GM12878 (cell line): ENCODE results near the gene CENPS. TPM values are rescaled to one million over a fixed set of nuclear protein-coding genes. Genes with fewer than 3 reads are reported as not detected.

ENCODE experiments used
- ATAC-seq: fragments of 200-7000 bp; cut with Tn5 transposase; 3 replicates; pipeline ENCODE4 v1.9.1; 2020; ENCODE audit warnings: mild to moderate bottlenecking, moderate library complexity
- BruUV-seq: library from RNA; stranded (reverse); fragments of 400-500 nt; replicated peaks from 2 replicates; lab custom pipeline; 2021; lab: Mats Ljungman, UMichigan
- CTCF ChIA-PET: fragments of 300-600 bp; sonication (Branson Sonifier 250); formaldehyde crosslinking; extraction: SDS; loops from one replicate; lab custom pipeline; 2021; ENCODE audit warnings: inconsistent platforms; lab: Yijun Ruan, JAX
- POLR2A ChIA-PET: fragments of 350-600 bp; formaldehyde crosslinking; extraction: SDS; loops from one replicate; lab custom pipeline; 2021; ENCODE audit warnings: inconsistent platforms; lab: Charles Lee
- RAD21 ChIA-PET: fragments of 300-600 bp; sonication (Branson Sonifier 250); formaldehyde crosslinking; loops from one replicate; lab custom pipeline; 2023; ENCODE audit warnings: antibody characterized with exemption; ENCODE audit not compliant: unreplicated experiment; lab: Charles Lee
- SMC1A ChIA-PET: fragments of 300-600 bp; sonication (Branson Sonifier 250); formaldehyde crosslinking; loops from one replicate; lab custom pipeline; 2023; ENCODE audit not compliant: unreplicated experiment, uncharacterized antibody; lab: Charles Lee
- DNase-seq: peaks from one replicate; pipeline ENCODE4 v3.0.0-alpha.2; 2011; ENCODE audit warnings: low read depth, low spot score
- FAIRE-seq: peaks from 3 replicates; lab custom pipeline; 2011; peaks lifted over from hg19 to GRCh38; lab: Jason Lieb, UNC
- H2AFZ ChIP-seq: 2 replicates; pipeline ENCODE4 v1.6.0; 2011; ENCODE audit warnings: low read depth, low read length, control low read depth; ENCODE audit not compliant: control insufficient read depth
- H3K27ac ChIP-seq: 2 replicates; pipeline ENCODE4 v1.5.1; 2011; ENCODE audit warnings: control low read depth; ENCODE audit not compliant: control insufficient read depth, insufficient read depth
- H3K27me3 ChIP-seq, 2 experiments: replicated peaks in 1 of 2; 2 replicates each; pipeline versions ENCODE4 v1.6.0 to v1.6.1; 2011; ENCODE audit warnings: low read length in 1 of 2; ENCODE audit not compliant: control insufficient read depth in 2 of 2, insufficient read depth in 2 of 2
- H3K36me3 ChIP-seq, 2 experiments: 2 replicates each; pipeline ENCODE4 v1.5.1; 2011; ENCODE audit warnings: low read length in 1 of 2; ENCODE audit not compliant: control insufficient read depth in 2 of 2, insufficient read depth in 2 of 2
- H3K4me1 ChIP-seq: 2 replicates; pipeline ENCODE4 v1.6.1; 2011; ENCODE audit warnings: mild to moderate bottlenecking, low read length, moderate library complexity, mixed read lengths; ENCODE audit not compliant: control insufficient read depth, insufficient read depth
- H3K4me2 ChIP-seq: 2 replicates; pipeline ENCODE4 v1.6.0; 2011; ENCODE audit warnings: control low read depth; ENCODE audit not compliant: control insufficient read depth, insufficient read depth
- H3K4me3 ChIP-seq: fragments of 200-600 bp; sonication (generic); 2 replicates; pipeline ENCODE4 v1.5.1; 2016
- H3K79me2 ChIP-seq: 2 replicates; pipeline ENCODE4 v1.6.0; 2011; ENCODE audit warnings: low read length; ENCODE audit not compliant: control insufficient read depth, insufficient read depth
- H3K9ac ChIP-seq: 2 replicates; pipeline ENCODE4 v1.8.0; 2011; ENCODE audit warnings: low read length, control low read depth, mixed read lengths; ENCODE audit not compliant: control insufficient read depth, insufficient read depth
- H3K9me3 ChIP-seq: replicated peaks from 3 replicates; pipeline ENCODE4 v1.5.1; 2011; ENCODE audit warnings: mild to moderate bottlenecking, low read length; ENCODE audit not compliant: control insufficient read depth, insufficient read depth
- H4K20me1 ChIP-seq: 2 replicates; pipeline ENCODE4 v1.6.0; 2011; ENCODE audit not compliant: control insufficient read depth, insufficient read depth
- CBFB ChIP-seq: IDR thresholded peaks from 2 replicates; pipeline ENCODE4 v1.6.1; 2016; ENCODE audit warnings: antibody characterized with exemption, low read depth
- CEBPB ChIP-seq, 2 experiments: fragments of 150-350 bp in 1 of 2; IDR thresholded peaks; 2 replicates each; pipeline ENCODE4 v1.6.1; 2012 to 2014; ENCODE audit warnings: low read depth in 2 of 2, low read length in 2 of 2, borderline replicate concordance in 1 of 2, inconsistent platforms in 1 of 2
- GATAD2B ChIP-seq: fragments of 450-650 bp; conservative IDR thresholded peaks from 2 replicates; pipeline ENCODE4 v1.6.1; 2017; ENCODE audit warnings: low read depth, mild to moderate bottlenecking, moderate library complexity
- HDGF ChIP-seq: fragments of 450-650 bp; IDR thresholded peaks from 2 replicates; pipeline ENCODE4 v1.6.1; 2016; ENCODE audit warnings: antibody characterized with exemption
- KLF5 ChIP-seq: fragments of 450-650 bp; IDR thresholded peaks from 2 replicates; pipeline ENCODE4 v1.6.1; 2014; ENCODE audit warnings: mild to moderate bottlenecking; ENCODE audit not compliant: partially characterized antibody
- NR2C1 ChIP-seq: fragments of 450-650 bp; IDR thresholded peaks from 2 replicates; pipeline ENCODE4 v1.6.1; 2017; ENCODE audit warnings: antibody characterized with exemption, mild to moderate bottlenecking, moderate library complexity
- PAX8 ChIP-seq: fragments of 450-650 bp; IDR thresholded peaks from 2 replicates; pipeline ENCODE4 v1.6.1; 2017; ENCODE audit warnings: mild to moderate bottlenecking, moderate library complexity
- POLR2A ChIP-seq: IDR thresholded peaks from 2 replicates; pipeline ENCODE4 v1.6.1; 2011; ENCODE audit warnings: low read depth, mild to moderate bottlenecking, low read length
- REST ChIP-seq: IDR thresholded peaks from 2 replicates; pipeline ENCODE4 v1.6.1; 2012; ENCODE audit warnings: mild to moderate bottlenecking, low read depth, low read length
- SREBF1 ChIP-seq: IDR thresholded peaks from 2 replicates; pipeline ENCODE4 v1.6.1; 2012; ENCODE audit warnings: mild to moderate bottlenecking, low read length
- SRF ChIP-seq, 2 experiments: IDR thresholded peaks; 2 replicates each; pipeline ENCODE4 v1.6.1; 2011; ENCODE audit warnings: low read depth in 2 of 2, low read length in 2 of 2, mild to moderate bottlenecking in 1 of 2, moderate library complexity in 1 of 2
- YY1 ChIP-seq: IDR thresholded peaks from 2 replicates; pipeline ENCODE4 v1.6.1; 2011; ENCODE audit warnings: low read depth, mild to moderate bottlenecking, low read length
- ZSCAN29 ChIP-seq: fragments of 450-650 bp; IDR thresholded peaks from 2 replicates; pipeline ENCODE4 v1.6.1; 2017; ENCODE audit warnings: mild to moderate bottlenecking, moderate library complexity
- WGBS: methylation state at CpG from one replicate; pipeline ENCODE4 v1.1.6; 2016; ENCODE audit warnings: low lambda C conversion rate; ENCODE audit not compliant: insufficient replicate concordance, insufficient coverage; ENCODE audit errors: missing lambda C conversion rate; 5-methylcytosine and 5-hydroxymethylcytosine counted together
- in situ Hi-C: fragments of 300-500 bp; cut with MboI; formaldehyde crosslinking; loops from 9 replicates; pipeline ENCODE4 v1.14.3; 2018; ENCODE audit warnings: mixed read lengths
- intact Hi-C: fragments of 100-400 bp; cut with micrococcal nuclease; formaldehyde crosslinking; loops from one replicate; pipeline ENCODE4 v1.14.2; 2022; ENCODE audit not compliant: unreplicated experiment
- polyA plus RNA-seq, 11 experiments: library from polyadenylated mRNA; depleted of rRNA in 4 of 11; unstranded in 6 of 11; stranded (reverse) in 5 of 11; fragments of >200 nt; fragmentation: Nextera tagmentation in 4 of 11; fragmentation: Illumina TruSeq in 1 of 11; extraction: Ambion mirVana in 4 of 11; extraction: Trizol in 1 of 11; gene quantifications; 1 replicate in 1 of 11; 2 replicates in 10 of 11; pipeline versions ENCODE4 v1.2.1 to v1.2.3, GENCODE V29; 2011 to 2016; ENCODE audit warnings: inconsistent platforms in 2 of 11, missing spikeins in 2 of 11, low read depth in 1 of 11
- total RNA-seq, 4 experiments: library from RNA; depleted of rRNA in 3 of 4; stranded (reverse); fragments of >200 nt in 3 of 4; fragmentation: Illumina TruSeq in 1 of 4; extraction: Trizol in 1 of 4; gene quantifications; 2 replicates each; pipeline versions ENCODE4 v1.2.1 to v1.2.3, GENCODE V29; 2013 to 2021
- TF ChIP-seq, protein P1 (sequence below): IDR thresholded peaks from 2 replicates; pipeline ENCODE4 v1.6.1; 2011; ENCODE audit warnings: low read depth, mild to moderate bottlenecking, low read length, moderate library complexity, borderline replicate concordance; ENCODE audit errors: extremely low read depth
- TF ChIP-seq, protein P2 (sequence below): fragments of 450-650 bp; IDR thresholded peaks from 2 replicates; pipeline ENCODE4 v1.6.1; 2016; ENCODE audit warnings: mild to moderate bottlenecking

The CENPS gene
- total and polyA plus RNA-seq, 10 of the 15 experiments (the other 5 are each of a cell fraction or from before 2014, with no cell fraction given): 9.4 to 51.7 (median 16.7) TPM

DNA sequence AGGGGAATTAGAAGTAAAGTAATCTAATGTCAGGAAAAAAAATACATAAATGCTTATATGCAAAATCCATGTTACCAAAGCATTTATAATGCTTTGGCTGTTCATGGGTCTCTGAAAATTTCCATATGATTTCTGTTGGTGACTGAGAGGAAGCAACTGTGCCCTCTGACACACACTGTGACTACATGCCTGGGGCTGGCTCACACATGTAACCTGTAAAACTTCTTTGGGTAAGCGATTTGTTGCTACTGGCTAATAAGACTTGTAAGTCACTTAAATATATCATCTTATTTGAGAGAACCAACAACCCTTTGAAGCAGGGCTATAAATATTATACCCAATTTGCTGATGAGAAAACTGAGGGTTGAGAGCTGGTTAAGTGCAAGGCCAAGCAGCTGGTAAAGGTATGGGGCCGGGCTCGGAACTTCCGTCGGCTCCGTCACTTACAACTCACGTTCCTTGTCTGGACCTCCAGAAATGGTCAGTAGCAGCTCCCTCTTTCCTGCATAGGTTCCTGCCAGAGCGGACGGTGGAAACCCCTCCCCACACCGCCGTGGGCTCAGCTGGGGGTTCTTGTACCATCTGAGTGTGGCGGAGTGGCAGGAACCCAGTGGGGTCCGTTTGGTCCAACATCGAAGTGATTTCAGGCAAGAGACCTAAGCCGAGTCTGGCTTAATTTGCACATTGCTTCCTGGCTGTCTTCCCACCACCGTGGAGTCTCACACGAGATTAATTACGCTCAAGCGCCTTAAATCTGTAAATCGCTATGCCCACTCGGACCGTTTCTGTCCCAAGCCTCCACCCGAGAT lies 41.4 kb downstream of the CENPS start (continued):
- TF ChIP-seq HDGF (0 out of 2 replicates have a peak, but pooled peaks have one; percentile 49), SRF (IDR thresholded peaks at IDR 0.05; ENCODE audit: low read depth in 2 of 2, low read length in 2 of 2) (no peak), YY1 (0 out of 2 replicates have a peak, but pooled peaks have one; percentile 13)

DNA sequence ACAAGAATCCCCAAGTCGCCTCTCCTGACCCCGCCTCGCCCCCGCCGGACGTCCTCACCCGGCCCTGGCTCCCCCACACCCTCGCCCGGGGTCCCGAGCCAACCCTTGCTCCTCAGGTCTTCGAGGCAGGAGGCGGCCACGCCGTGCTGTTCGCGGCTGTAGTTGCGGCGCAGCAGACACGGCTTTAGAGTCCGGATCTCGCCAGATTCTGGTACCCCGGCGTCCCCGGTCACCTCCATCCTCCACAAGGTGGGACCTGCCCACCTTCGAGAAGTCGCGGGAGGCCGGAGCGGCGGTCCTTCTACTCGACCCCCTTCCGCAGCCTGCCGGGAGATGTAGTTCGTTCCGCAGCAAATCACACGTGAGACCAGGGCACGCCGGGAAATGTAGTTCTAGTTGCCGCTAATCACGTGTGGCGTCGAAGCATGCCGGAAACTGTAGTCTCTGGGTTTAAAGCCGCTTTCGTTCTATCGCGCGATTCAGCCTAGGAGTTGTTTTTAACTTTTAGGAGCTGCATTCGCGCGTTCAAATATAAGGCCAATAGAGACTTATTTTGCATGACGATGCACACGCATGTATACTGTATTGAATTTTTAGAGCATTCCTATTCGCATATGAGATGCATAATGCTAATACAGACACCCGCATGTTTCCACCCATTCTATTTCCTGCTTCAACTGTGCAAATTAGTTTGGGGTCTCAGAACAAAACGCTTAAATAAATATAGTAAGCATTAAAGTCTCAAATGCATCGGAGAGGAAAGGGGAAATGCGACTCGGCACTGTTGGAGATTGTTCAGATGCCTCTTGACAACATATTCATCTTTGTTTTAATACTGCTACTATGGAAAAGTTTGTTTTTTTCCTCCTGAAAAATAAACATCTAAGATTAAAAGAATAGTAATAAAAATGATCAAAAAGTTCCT lies 42.2 kb downstream of the CENPS start, which contains the start of gene DFFA:
DFFA (minus strand) TSS at position 310 of the 925 bp plus-strand sequence; CDS start at position 239, 71 bp downstream.
- peak; percentile 96 for FAIRE-seq
- ChIA-PET RAD21 (interaction anchor here (1.4 to 3.1 kb wide), 2 partner anchors 22 to 42 kb away, joined by 3 to 14 read pairs; partner anchors contain the start of gene CENPS), POLR2A (interaction anchor here (2.6 kb wide), 1 partner anchor 39 kb away, joined by 10 read pairs; no protein-coding TSS in a partner anchor), SMC1A (interaction anchor here (0.7 to 1.2 kb wide), 3 partner anchors 23 to 42 kb away, joined by 3 to 4 read pairs (median 4); partner anchors contain the start of gene CENPS), CTCF (interaction anchor here (0.6 to 1.8 kb wide), 3 partner anchors 19 to 44 kb away, joined by 3 to 12 read pairs (median 3); no protein-coding TSS in a partner anchor)
- peak; percentile 95 for DNase-seq
- no TSS peak for BruUV-seq
- Histone ChIP-seq H2AFZ (peak within 1 kb of the TSS; percentile 83), H3K36me3 (peaks cover 0 to 5% of the 10 kb centered on the region in 2 experiments; a peak in 3 of 4 replicates), H3K9me3 (no peaks in the 10 kb centered on the region), H3K27me3 (no peaks in the 10 kb centered on the region), H3K79me2 (peaks cover 35% of the 10 kb centered on the region), H3K4me3 (peak within 1 kb of the TSS; percentile 79), H3K9ac (peak within 1 kb of the TSS; percentile 71), H4K20me1 (no peaks in the 10 kb centered on the region), H3K4me1 (peaks cover 18% of the 10 kb centered on the region), H3K27ac (peak within 1 kb of the TSS; percentile 70), H3K4me2 (peak within 1 kb of the TSS; percentile 98)
- ATAC-seq: peak; percentile 86
- in situ Hi-C loops: no loop called here
- intact Hi-C loops: loop anchor here (10.0 kb wide), 1 partner anchor 1432 kb away; no protein-coding TSS in a partner anchor
- under 1% methylated on average over 59 of the region's 59 CpGs for WGBS
- peak; percentile 91 for TF ChIP-seq NR2C1
- no peak for TF ChIP-seq PAX8
- no peak for TF ChIP-seq CEBPB (IDR thresholded peaks at IDR 0.05; ENCODE audit: borderline replicate concordance in 1 of 2, low read depth in 2 of 2, low read length in 2 of 2)
- TF ChIP-seq, protein P1, sequence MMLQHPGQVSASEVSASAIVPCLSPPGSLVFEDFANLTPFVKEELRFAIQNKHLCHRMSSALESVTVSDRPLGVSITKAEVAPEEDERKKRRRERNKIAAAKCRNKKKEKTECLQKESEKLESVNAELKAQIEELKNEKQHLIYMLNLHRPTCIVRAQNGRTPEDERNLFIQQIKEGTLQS: peak; percentile 98
- no peak for TF ChIP-seq ZSCAN29
- TF ChIP-seq, protein P2, sequence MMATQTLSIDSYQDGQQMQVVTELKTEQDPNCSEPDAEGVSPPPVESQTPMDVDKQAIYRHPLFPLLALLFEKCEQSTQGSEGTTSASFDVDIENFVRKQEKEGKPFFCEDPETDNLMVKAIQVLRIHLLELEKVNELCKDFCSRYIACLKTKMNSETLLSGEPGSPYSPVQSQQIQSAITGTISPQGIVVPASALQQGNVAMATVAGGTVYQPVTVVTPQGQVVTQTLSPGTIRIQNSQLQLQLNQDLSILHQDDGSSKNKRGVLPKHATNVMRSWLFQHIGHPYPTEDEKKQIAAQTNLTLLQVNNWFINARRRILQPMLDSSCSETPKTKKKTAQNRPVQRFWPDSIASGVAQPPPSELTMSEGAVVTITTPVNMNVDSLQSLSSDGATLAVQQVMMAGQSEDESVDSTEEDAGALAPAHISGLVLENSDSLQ: no peak
- TF ChIP-seq GATAD2B: 0 out of 2 replicates have a peak, but pooled peaks have one; percentile 59
- peak; percentile 94 for TF ChIP-seq SREBF1
- TF ChIP-seq REST: 0 out of 2 replicates have a peak, but pooled peaks have one; percentile 20
- peak; percentile 76 for TF ChIP-seq KLF5
- TF ChIP-seq CBFB: peak; percentile 85
- TF ChIP-seq POLR2A: peak; percentile 91
